HL-60 (cell line): Measurements from ENCODE around the gene CD7.

Experiments used
- DNase-seq, 2 experiments: peaks; one replicate each; pipeline ENCODE4 v3.0.0-alpha.2; 2010 to 2020; ENCODE audit warnings: low read depth in 1 of 2, low spot score in 1 of 2
- H3K27ac ChIP-seq: fragments of 250-450 bp; sonication (Bioruptor Pico); replicated peaks from 2 replicates; pipeline ENCODE4 v1.5.1; 2020; ENCODE audit warnings: mild to moderate bottlenecking, moderate library complexity
- H3K27me3 ChIP-seq: fragments of 250-450 bp; sonication (Bioruptor Pico); 2 replicates; pipeline ENCODE4 v1.5.1; 2021; ENCODE audit warnings: mild to moderate bottlenecking, moderate library complexity; ENCODE audit not compliant: insufficient read depth, poor library complexity, severe bottlenecking
- H3K4me3 ChIP-seq: replicated peaks from 2 replicates; pipeline ENCODE4 v1.5.1; 2011; ENCODE audit warnings: mild to moderate bottlenecking, control low read depth, low read length; ENCODE audit not compliant: insufficient read depth
- CTCF ChIP-seq: IDR thresholded peaks from one replicate; pipeline ENCODE4 v1.5.1; 2011; ENCODE audit warnings: low read length, control low read depth, inconsistent platforms; ENCODE audit not compliant: insufficient read depth
- GABPA ChIP-seq: IDR thresholded peaks from 2 replicates; pipeline ENCODE4 v1.6.1; 2012; ENCODE audit warnings: low read depth
- POLR2AphosphoS5 ChIP-seq: IDR thresholded peaks from 2 replicates; pipeline ENCODE4 v1.6.1; 2012; ENCODE audit warnings: low read depth
- REST ChIP-seq: IDR thresholded peaks from 2 replicates; pipeline ENCODE4 v1.6.1; 2012; ENCODE audit warnings: low read depth; ENCODE audit not compliant: insufficient replicate concordance
- SPI1 ChIP-seq: IDR thresholded peaks from 2 replicates; pipeline ENCODE4 v1.6.1; 2012; ENCODE audit warnings: low read depth, mild to moderate bottlenecking, borderline replicate concordance

Gene CD7

GRCh38 chr17:82328994-82329507, 11.6 kb upstream of the CD7 start:
- Histone ChIP-seq H3K27me3 (peaks cover 41% of the 10 kb centered on the region), H3K4me3 (no peak overlapping the region), H3K27ac (no peak overlapping the region)
- TF ChIP-seq REST: no peak
- no peak for TF ChIP-seq SPI1
- no peak for TF ChIP-seq GABPA
- TF ChIP-seq CTCF: no peak
- TF ChIP-seq POLR2AphosphoS5: no peak
- no peak for DNase-seq

DNA sequence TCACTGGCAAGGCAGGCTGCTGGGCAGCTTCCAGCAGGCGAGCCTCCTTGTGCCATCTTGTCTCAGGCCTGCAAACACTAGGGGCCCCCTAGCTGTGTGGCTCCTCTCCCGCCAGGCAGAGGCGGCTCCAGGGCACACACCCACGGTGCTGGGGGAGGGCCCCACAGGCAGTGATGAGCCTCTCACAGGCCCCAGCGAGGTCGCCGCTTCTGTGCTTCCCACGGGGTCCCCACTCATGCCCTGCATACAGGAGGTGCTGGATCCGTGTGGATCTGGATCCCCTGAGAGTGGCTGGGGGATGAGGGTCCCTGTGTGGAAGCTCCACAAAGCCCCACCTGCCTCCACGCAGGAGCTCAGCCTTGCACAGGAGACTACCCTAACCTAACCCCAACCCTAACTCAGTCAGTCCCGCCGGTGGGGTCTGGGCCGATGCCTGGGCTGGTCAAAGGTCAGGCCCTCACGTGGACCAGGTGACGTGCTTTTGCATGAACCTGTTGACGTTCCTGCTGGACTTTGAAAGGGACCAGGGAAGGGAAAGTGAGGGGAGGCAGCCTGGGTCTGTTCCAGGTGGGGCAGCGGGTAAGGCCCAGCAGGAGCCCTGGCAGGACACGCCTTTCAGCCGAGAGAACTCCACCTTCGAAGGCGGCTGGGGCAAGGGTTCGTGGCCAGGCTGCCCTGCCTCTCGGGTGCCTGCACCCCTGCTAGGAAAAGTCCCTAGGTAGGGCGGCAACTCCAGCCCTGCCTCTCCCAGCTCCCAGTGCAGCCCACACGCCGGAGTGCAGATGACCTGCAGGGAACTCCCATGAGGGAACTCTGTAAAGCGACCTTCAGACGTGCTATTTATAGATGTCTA, 11.0 kb upstream of the CD7 start:
- Histone ChIP-seq H3K4me3 (no peak overlapping the region), H3K27me3 (peaks cover 35% of the 10 kb centered on the region), H3K27ac (no peak overlapping the region)
- DNase-seq: no peak
- TF ChIP-seq SPI1 (no peak), CTCF (no peak)

DNA sequence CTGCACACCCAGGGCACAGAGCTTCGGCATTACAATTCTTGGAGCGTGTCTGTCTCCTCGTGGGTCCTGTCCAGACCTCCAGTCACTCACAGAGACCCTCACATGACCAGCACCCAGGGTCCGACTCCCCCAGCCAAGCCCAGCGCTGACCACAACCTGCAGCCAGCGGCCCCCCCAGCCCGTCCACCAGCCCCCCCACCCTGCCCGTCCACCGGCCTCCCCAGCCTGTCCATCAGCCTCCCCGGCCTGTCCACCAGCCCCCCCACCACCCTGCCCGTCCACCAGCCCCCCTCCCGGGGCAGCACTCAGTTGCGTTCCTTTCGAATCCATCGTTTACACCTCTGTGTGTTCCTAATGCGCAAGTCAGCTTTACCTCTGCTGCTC, 10.3 kb upstream of the CD7 start:
- TF ChIP-seq GABPA (no peak), POLR2AphosphoS5 (no peak), REST (no peak)
- Histone ChIP-seq H3K4me3 (no peak overlapping the region), H3K27me3 (peaks cover 31% of the 10 kb centered on the region), H3K27ac (no peak overlapping the region)
- DNase-seq: no peak

- Histone ChIP-seq H3K27ac (no peak overlapping the region), H3K27me3 (peaks cover 31% of the 10 kb centered on the region), H3K4me3 (no peak overlapping the region)
- no peak for TF ChIP-seq SPI1
- no peak for TF ChIP-seq REST
- no peak for TF ChIP-seq CTCF
- TF ChIP-seq GABPA: no peak
- no peak for TF ChIP-seq POLR2AphosphoS5
- DNase-seq: no peak
These were observed 9.9 kb upstream of the CD7 start for GRCh38 chr17:82327289-82327688.
